HT-29 (cell line): ENCODE results near the gene KCMF1. TPM values are rescaled to one million over a fixed set of nuclear protein-coding genes. Genes with fewer than 3 reads are reported as not detected.
A peak's percentile ranks its signal among the peaks of the same experiment; 100 is the strongest.

Experiments
- DNase-seq: peaks from one replicate; pipeline ENCODE4 v3.0.0-alpha.2; 2015; ENCODE audit warnings: low spot score
- total RNA-seq: library from RNA; depleted of rRNA; stranded (reverse); fragments of >200 nt; shearing (Covaris generic); gene quantifications from 2 replicates; pipeline ENCODE4 v1.2.3, GENCODE V29; 2014

The KCMF1 gene
- total RNA-seq, 1 experiment from 2014 or later: 39.2 TPM

DNA sequence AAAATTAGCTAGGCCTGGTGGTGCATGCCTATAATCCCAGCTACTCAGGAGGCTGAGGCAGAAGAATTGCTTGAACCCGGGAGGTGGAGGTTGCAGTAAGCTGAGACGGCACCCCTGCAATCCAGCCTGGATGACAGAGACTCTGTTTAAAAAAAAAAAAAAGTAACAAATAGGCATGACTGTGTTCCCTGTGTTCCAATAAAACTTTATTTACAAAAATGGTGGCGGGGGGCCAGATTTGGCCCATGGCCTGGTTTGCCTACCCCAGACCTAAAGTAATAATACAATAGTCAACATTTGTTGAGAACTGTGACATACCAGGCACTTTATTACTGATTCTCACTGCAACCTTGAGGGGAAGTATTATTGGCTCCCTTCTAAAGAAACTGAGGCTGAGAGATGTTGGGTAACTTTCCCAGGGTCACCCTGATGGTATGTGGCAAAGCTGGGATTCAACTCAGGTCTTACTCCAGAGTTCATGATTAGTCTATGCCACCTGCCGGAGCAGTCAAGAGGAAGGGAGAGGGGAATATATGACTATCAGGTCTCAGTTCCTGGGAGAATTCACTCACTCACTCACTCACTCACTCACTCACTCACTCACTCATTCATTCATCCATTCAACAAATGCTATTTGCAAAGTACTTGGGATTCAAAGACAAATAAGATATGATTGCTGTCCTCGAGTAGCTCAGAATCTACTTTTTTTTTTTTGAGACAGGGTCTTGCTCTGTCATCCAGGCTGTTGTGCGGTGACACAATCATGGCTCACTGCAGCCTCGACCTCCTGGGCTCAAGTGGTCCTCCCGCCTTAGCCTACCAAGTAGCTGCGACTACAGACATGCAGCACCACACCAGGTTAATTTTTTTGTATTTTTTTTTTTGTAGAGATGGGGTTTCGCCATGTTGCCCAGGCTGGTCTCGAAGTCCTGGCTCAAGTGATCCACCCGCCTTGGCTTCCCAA is 14.3 kb upstream of the KCMF1 start:
- DNase-seq: no peak

- no peak for DNase-seq
Measured at GRCh38 chr2:84957771-84958134, 13.2 kb upstream of the KCMF1 start.

GRCh38 chr2:84958135-84959059 is 12.6 kb upstream of the KCMF1 start:
- peak; percentile 80 for DNase-seq

- peak; percentile 39 for DNase-seq
Measured at GRCh38 chr2:84959095-84959565, 11.8 kb upstream of the KCMF1 start.

DNA sequence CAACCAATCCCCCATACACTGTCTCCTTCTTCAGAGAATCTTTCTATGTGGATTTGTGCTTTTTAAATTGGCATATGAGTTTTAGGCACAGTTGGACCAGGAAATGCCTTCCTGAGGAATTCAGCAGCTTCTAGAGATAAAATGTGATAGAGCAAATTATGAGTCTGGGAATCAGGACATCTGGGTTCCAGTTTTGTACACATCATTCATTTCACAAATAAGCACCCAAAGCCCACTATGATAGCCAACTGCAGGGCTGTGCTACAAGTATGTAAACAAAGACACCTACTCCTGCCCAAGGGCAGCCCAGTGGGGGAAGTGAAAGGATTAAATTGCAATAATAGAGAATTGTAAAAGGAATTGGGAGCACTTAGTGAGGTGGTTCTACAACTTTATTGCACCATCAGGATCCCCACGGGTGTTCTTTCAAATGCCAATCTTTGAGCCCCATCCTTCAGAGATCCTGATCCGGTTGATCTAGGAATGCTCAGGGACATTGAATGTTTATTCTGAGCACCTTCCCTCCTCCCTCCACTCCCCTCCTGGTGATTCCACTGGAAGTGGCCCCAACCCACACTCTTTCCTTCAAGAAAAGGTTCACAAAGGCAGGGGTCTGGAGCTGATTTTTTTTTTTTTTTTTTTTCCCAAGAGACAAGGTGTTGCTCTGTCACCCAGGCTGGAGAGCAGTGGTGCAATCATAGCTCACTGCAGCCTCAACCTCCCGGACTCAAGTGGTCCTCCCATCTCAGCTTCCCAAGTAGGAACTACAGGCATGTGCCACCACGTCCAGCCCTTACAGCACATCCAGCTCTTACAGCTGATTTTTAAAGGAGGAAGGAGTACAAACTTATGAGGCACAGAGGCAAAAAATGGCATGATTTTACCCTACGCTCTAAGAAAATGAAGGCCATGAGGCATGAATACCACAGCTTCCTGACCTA is 11.1 kb upstream of the KCMF1 start:
- peak; percentile 24 for DNase-seq

GRCh38 chr2:84962917-84963316 is 8.0 kb upstream of the KCMF1 start:
- DNase-seq: no peak

DNA sequence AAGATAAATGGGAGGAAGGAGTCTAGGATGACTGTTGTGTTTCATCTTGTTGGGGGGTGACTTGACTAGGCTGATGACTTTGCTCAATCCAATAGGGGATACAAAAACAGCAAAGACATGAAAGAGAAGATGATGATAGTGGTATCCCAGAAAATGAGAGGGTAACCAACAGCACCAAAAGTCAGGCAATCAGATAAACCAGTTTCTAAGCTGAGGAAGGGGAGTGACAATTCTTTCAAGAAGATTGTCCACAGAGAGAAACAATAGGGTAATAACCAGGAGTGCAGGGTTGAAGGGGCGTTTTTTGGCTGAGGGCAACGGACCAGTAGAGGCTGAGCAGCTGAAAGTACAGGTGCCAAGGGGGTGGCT is 7.7 kb upstream of the KCMF1 start:
- DNase-seq: no peak

- peak; percentile 39 for DNase-seq
Measured at GRCh38 chr2:84963692-84964405, 7.1 kb upstream of the KCMF1 start.

DNA sequence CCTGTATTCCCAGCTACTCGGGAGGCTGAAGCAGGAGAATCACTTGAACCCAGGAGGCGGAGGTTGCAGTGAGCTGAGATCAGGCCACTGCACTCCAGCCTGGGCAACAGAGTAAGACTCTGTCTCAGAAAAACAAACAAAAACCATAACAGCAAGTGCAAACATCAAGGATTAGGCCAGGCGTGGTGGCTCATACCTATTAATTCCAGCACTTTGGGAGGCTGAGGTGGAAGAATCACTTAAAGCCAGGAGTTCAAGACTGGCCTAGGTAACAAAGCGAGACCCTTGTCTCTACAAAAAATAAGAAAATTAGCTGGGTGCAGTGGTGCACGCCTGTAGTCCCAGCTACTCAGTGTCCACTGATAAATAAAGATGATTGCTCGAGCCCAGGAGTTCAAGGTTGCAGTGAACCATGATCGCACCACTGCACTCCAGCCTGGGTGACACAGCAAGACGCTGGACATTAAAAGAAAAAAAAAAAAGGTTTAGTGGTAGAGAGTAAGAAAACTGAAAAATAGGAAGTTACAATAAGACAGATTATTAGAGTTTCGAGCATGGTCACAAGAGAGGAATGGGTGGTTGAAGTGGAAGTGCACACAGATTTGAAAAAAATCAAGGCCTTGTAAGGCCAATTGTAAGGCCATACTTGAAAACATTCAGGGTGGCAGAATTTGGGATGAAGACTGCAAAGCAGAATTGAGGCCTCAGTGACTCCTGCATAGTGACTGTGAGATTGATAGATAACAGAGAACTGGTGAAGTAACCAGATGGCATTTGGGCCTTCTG is 6.4 kb upstream of the KCMF1 start:
- DNase-seq: no peak

DNA sequence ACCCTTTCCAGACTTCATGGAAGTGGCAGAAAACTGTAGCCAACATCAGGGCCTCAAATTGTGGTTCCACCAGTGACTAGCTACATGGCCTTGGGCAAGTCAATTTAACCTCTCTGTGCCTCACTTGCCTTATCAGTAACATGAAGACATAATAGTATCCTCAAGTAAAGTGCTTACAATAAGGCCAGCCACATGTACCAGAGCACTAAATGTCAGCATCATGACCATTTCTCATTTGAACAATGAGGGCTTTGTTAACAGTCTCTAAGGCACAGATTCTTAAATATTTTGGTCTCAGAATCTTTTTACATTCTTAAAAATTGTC is 5.8 kb upstream of the KCMF1 start:
- no peak for DNase-seq

- no peak for DNase-seq
Measured at GRCh38 chr2:84965827-84966226, 5.1 kb upstream of the KCMF1 start.

GRCh38 chr2:84966731-84967130 is 4.2 kb upstream of the KCMF1 start:
- no peak for DNase-seq

GRCh38 chr2:84969511-84970209 is 1.3 kb upstream of the KCMF1 start:
- DNase-seq: peak; percentile 63

GRCh38 chr2:84970210-84970867 is 622 bp upstream of the KCMF1 start:
- peak; percentile 54 for DNase-seq

DNA sequence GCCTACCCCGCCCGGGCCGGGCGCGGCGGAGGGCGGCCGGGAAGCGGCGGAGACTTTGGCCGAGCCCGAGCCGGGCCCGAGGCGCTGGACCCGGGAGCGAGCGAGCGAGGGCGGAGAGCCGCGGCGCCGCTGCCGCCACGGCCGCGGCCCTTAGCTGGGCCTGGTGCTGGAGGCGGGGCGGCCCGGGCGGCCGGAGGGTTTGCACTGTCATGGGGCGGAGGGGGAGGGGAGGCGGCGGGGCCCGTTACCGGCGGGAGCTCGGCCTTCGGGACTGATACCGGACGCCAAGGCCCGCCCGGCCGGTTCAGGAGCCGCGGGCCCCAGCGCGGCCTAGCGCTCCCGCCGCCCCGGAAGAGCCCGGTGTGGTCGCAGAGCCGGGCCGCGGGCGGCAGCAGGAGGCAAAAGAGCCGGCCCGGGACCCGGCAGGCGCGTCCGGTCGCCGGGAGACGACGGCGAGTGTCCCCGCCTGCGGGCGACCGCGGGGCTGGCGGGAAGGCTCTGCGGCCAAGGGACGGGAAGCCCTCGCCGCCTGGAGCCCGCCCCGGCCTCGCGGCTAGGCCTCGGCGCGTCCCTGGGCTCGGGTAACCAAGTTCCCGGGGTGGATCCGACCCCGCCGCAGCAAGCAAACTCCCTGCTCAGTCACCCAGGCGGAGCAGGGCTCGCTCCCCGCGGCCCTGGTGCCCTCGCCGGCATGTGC is 697 bp downstream of the KCMF1 start:
- DNase-seq: peak; percentile 52

DNA sequence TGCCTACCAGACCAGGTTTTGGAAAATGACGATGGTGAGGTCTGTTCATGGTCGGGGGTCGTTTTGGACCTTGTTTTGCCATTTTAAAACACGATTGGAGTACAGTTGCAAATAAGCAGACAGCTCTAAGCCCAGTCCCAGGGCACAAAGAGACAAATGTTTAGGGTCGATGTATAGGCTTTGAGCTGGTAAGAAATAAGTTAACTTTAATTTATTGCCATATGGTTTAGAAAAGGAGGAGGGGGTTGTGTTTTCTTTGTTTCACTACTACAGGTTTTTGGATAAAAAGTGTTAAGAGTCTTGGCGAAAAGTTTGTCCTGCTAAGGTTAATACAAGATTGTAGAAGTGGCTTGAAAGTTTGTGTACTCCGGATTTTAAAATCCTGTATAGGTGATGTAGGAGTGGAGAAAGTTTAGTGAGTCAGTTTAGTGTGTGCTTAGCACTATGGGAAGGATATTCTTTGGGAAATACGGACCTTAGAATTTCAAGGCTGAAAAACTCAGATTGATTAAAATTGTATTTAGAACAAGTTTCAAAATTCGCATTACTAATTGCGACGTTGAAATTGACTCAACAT is 1.3 kb downstream of the KCMF1 start:
- peak; percentile 50 for DNase-seq

GRCh38 chr2:84972932-84973331 is 2.0 kb downstream of the KCMF1 start:
- DNase-seq: peak; percentile 45
